DMS79 treated with DMSO at 0.1 percent for 48 hours (cell line): Measurements from ENCODE around the gene COPS8.

ENCODE experiments used
- DNase-seq: peaks from one replicate; lab custom pipeline; 2025; lab: John Stamatoyannopoulos, UW

Gene COPS8

GRCh38 chr2:237097911-237098702 lies 12.4 kb downstream of the COPS8 start:
- no peak for DNase-seq

GRCh38 chr2:237099804-237100203 lies 14.1 kb downstream of the COPS8 start:
- no peak for DNase-seq

GRCh38 chr2:237101118-237101979 lies 15.7 kb downstream of the COPS8 start:
- no peak for DNase-seq

GRCh38 chr2:237102428-237102827 lies 16.7 kb downstream of the COPS8 start:
- DNase-seq: no peak

- DNase-seq: no peak
Measured at GRCh38 chr2:237109421-237109934, 23.8 kb downstream of the COPS8 start.

- no peak for DNase-seq
Measured at GRCh38 chr2:237113026-237113795, 27.5 kb downstream of the COPS8 start.

GRCh38 chr2:237115870-237116269 lies 30.2 kb downstream of the COPS8 start:
- DNase-seq: no peak

- DNase-seq: no peak
Measured at GRCh38 chr2:237116431-237116830, 30.7 kb downstream of the COPS8 start.

GRCh38 chr2:237118025-237118424 lies 32.3 kb downstream of the COPS8 start:
- peak; percentile 24 for DNase-seq

GRCh38 chr2:237118561-237119155 lies 33.0 kb downstream of the COPS8 start:
- DNase-seq: no peak

- DNase-seq: no peak
Measured at GRCh38 chr2:237120916-237121315, 35.2 kb downstream of the COPS8 start.

- no peak for DNase-seq
Measured at GRCh38 chr2:237121321-237121720, 35.6 kb downstream of the COPS8 start.

GRCh38 chr2:237122214-237122666 lies 36.6 kb downstream of the COPS8 start:
- peak; percentile 29 for DNase-seq

- no peak for DNase-seq
Measured at GRCh38 chr2:237124820-237125219, 39.1 kb downstream of the COPS8 start.

GRCh38 chr2:237125967-237126366 lies 40.3 kb downstream of the COPS8 start:
- DNase-seq: no peak

GRCh38 chr2:237126519-237127174 lies 41.0 kb downstream of the COPS8 start:
- DNase-seq: no peak

- peak; percentile 30 for DNase-seq
Measured at GRCh38 chr2:237128026-237128703, 42.5 kb downstream of the COPS8 start.

- no peak for DNase-seq
Measured at GRCh38 chr2:237128845-237129592, 43.3 kb downstream of the COPS8 start.

GRCh38 chr2:237129625-237130263 lies 44.1 kb downstream of the COPS8 start:
- DNase-seq: no peak
